Stimulated activated naive CD8-positive, alpha-beta T cell treated with anti-CD3 and anti-CD28 coated beads, Interleukin-15, Interleukin-2, amounts not matched to agents 100 U/mL and 50 U/mL, for 24 hours (primary cell): ENCODE results near the gene PYDC1.
"Not testable (repeated sequence)": the region's sequence is repeated elsewhere in the genome, so short reads cannot be mapped to it uniquely, and the experiment has no call there.

Experiments used
- ATAC-seq: fragments of 150-1000 bp; cut with Tn5 transposase; one replicate; pipeline ENCODE4 v1.10.0; 2021
- DNase-seq: peaks from one replicate; pipeline ENCODE4 v3.0.0; 2021

The PYDC1 gene

GRCh38 chr16:31179219-31179746, 37.7 kb downstream of the PYDC1 start:
- DNase-seq = no peak
- peak; percentile 1 for ATAC-seq

- ATAC-seq = peak; percentile 21
- DNase-seq = peak; percentile 57
Observed at GRCh38 chr16:31177136-31177535, 39.8 kb downstream of the PYDC1 start.

- not testable (repeated sequence) for ATAC-seq, DNase-seq
Observed at GRCh38 chr16:31170048-31170447, 46.9 kb downstream of the PYDC1 start.

GRCh38 chr16:31168848-31169247, 48.1 kb downstream of the PYDC1 start:
- no peak for DNase-seq
- ATAC-seq = no peak

GRCh38 chr16:31167315-31167714, 49.6 kb downstream of the PYDC1 start:
- ATAC-seq (no peak), DNase-seq (no peak)
